ENCODE results near the gene AKR1D1.

- TF ChIP-seq POLR2A (IDR thresholded peaks at IDR 0.05) = no peak
- TF ChIP-seq CTCF (IDR thresholded peaks at IDR 0.05 in 4 of 5, conservative IDR thresholded peaks at IDR 0.05 in 1 of 5) = no peak
Observed at GRCh38 chr7:138074540-138074939, 1.7 kb upstream of the AKR1D1 start.

All from gastrocnemius medialis (tissue), 4 donors.